ENCODE measurements around the gene GJB4.

GRCh38 chr1:34726861-34727260 lies 32.7 kb upstream of the GJB4 start:
- TF ChIP-seq CTCF (IDR thresholded peaks at IDR 0.05): no peak
- no peak for TF ChIP-seq EZH2 (IDR thresholded peaks at IDR 0.05)

Data from neural progenitor cell (in vitro differentiated cells).